ENCODE results near the gene TMSB4X.
"Not testable (repeated sequence)": the region's sequence is repeated elsewhere in the genome, so short reads cannot be mapped to it uniquely, and the experiment has no call there.

The TMSB4X gene

DNA sequence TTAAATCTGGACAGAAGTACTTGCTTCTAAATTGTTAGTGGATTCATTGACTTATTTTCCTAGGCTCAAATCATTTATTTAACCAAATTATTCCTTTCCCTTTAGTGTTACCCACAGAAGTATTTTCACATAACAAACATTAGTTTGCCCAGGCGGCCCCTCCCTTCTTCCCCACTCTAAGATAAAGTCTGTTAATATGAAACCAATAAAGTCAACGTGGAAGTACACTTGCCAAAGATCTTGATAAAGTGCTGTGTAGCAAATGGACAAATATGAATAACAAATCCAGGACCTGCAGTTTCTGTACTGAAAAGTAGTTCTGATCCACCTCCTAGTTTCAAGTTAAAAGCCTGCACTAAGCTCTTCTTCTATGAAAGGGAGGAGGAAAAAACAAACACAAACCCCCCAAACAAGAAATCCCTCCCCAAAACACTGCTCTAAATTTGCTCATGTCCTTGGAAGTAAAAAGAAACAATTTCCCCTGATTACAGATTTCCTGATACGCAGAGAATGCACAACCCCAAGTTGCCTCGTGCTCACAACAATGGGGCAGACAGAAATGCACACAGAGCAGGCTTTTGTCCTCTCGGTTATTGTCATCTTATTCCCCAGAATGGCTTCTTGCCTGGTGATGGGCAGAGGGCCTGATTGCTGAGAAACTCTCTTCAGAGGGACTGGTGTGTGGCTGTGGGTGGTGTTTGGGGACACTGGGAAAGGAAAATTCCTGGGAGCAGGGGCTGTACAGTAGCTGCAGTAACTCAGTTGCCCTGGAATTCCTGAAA is 23.2 kb downstream of the TMSB4X start:
- DNase-seq (ENCODE audit: low spot score): no peak

- DNase-seq (ENCODE audit: low spot score): no peak
These were observed 24.5 kb downstream of the TMSB4X start for GRCh38 chrX:12999422-12999821.

GRCh38 chrX:13000301-13000811 is 25.4 kb downstream of the TMSB4X start:
- no peak for DNase-seq (ENCODE audit: low spot score)

- no peak for DNase-seq (ENCODE audit: low spot score)
These were observed 26.2 kb downstream of the TMSB4X start for GRCh38 chrX:13001097-13001496.

DNA sequence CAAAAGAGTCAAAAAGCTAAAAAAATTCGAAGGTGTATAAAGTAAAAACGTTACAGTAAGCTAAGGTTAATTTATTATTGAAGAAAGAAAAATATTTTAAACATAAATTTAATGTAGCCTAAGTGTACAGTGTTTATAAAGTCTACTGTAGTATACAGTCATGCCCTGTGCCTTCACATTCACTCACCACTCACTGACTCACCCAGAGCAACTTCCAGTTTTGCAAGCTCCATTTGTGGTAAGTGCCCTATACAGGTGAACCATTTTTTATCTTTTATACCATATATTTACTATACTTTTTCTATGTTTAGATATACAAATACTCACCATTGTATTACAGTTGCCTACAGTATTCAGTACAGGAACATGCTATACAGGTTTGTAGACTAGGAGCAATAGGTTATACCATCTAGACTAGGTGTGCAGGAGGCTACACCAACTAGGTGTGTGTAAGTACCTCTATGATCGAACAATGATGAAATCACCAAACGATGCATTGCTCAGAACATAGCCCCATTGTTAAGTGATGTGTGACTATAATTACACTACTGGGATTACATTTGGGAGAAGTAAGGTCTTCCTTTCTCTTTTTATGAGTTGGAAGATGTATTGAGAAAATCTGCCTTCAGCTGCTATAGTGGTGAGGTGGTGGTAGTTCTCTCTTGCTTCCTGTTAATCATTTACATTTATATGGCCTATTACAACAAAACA is 27.2 kb downstream of the TMSB4X start:
- DNase-seq (ENCODE audit: low spot score): no peak

DNA sequence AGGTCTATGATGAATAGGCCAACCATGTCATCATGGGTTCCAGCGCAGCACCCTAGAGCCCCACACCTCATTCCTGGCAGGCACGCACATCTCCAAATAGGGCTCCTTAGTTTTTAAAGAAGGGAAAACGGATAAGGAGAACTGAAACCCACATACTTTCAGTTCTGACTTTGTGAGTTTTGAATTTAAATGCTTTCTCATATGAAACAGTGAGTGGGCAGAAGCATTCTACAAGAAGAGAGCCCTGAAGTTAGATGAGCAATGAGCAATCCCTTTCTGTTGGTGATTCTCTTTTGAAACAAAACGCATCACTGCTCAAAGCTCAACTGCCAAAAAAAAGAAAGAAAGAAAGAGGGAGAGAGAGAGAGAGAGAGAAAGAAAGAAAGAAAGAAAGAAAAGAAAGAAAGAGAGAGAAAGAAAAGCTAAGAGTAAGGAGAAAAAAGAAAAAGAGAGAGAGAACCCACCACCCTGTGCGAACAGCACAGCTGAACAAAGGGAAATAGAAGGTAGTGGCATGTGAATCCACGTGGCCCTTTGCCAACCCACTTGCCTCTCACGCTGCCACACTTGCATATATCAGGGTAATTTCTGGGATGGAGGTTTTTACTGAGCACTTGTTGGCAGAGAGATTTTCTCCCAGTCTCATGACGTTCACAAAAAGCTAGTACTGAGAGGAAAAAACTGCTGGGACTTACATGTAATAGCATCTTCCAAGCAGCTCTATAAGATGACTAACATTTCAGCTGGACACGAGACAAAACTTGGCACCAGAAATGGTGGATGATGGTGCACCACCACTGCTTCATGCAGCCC is 31.0 kb downstream of the TMSB4X start:
- DNase-seq (ENCODE audit: low spot score): no peak

DNA sequence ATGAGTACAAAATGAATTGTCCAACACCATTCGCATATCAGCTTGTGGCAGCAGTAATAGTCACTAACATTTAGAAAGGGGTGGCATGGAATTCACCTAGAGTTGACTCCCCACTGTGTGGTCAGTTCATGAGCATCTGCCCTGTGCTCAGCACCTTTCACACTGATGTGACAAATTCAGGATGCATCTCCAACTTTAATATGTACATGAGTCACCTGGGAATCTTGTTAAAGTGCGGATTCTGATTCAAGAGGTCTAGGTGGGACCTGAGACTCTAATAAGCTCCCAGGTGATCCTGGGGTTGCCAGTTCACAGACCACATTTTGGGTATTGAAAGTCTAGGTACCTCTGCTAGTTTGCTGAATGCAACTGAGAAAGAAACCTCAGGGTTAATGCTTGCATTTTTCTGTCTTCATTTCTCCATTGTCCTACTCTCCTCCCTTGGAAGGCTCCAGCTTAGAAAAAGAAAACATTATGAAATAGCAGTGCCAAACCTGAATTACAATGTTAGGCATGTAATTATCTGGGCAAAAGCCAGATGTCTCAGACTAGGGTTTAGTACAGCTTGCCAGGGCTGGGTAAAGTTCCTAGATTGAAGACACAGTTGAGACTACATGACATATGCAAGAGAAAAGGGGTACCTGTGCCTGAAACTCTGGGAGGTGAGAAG is 32.7 kb downstream of the TMSB4X start:
- DNase-seq (ENCODE audit: low spot score): no peak

- DNase-seq (ENCODE audit: low spot score): no peak
These were observed 33.3 kb downstream of the TMSB4X start for GRCh38 chrX:13008189-13008533.

DNA sequence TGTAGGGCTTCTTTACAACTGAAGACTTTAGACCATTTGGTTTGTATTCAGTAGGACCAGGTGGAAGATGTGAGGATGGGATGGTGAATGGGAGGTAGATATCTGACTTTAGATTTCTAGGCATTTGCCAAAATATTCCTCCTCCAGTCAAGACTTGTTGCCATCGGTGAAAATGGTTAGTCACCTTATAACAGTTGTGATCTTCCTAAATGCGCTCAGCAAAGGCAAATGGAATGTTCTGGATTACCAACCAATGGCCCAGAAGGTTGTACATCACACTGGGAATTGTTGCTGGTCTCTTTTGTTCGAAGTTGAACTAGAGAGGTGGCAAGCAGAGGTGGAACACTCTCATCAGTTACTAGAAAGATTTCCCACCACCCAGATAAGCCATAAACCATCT is 33.9 kb downstream of the TMSB4X start:
- no peak for DNase-seq (ENCODE audit: low spot score)

DNA sequence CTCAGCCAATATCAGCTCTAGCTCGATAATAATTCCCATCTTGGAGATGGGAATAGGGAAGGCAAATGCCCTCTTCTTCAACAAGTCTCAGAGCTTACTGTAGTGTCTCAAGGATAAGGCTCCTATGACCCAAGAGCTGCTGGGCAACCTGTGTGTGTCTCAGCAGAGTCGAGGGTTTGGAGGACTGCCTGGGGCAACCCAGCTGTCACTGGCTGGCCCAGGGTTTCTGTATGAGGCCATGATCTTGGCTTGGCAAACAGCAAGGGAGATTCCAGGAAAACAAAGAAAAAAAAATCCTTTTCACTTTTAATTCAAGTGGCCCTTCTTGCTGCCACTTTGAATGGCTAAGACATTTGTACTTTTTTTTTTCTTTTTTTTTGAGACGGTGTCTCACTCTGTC is 34.4 kb downstream of the TMSB4X start:
- no peak for DNase-seq (ENCODE audit: low spot score)

GRCh38 chrX:13009844-13010243 is 34.9 kb downstream of the TMSB4X start:
- no peak for DNase-seq (ENCODE audit: low spot score)

DNA sequence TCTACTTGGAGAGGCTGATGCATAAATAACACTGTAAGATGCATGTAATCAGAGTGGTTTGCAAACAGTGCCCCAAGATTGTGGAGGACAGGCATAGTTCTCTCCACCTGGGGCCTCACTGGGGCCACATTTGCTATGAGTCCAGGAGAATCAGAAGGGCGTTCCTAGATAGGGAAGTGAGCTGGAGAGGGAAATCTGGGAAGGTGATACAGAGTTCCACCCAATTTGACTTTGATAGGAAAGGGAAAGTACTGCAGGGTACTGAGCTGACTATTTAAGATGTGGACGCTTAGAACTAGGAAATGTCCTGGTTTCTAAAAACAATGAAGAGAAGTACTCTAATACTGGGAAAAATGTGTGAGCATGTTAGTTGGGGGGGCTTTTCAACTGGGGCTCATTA is 35.6 kb downstream of the TMSB4X start:
- no peak for DNase-seq (ENCODE audit: low spot score)

DNA sequence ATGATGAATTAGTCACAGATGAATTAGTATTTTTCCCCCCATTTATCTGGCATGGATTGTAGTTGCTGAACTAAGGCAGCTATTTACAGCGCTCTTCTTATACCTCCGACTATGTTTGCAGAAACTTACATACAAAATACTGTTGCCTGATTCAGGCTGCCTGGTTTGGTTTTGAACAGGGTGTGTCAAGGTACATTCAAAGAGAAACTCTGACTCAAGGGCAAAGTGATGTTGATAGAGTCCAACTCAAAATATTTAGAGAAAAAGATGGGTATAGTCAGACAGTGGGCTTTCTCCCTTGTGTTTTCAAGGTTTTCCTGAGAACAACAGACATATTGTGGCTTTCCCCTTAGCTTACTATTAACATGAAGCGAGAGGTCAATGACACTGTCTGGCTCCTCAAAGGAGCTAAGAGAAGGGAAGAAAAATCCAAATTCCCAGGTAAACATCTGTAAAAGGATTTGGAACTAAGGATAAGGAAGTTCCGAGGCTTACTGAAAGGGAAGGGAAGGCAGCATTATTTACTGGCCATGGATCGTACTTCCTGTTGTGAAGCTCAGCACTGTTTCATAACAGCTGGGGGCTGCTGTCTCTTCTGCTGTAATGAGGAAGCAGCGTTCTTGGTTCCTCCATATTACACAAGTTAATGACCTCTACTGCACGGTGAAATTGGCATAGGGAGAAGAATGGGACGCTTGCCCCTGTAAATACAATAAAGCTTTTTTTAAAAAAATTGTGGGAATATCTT is 38.6 kb downstream of the TMSB4X start:
- DNase-seq (ENCODE audit: low spot score): no peak

DNA sequence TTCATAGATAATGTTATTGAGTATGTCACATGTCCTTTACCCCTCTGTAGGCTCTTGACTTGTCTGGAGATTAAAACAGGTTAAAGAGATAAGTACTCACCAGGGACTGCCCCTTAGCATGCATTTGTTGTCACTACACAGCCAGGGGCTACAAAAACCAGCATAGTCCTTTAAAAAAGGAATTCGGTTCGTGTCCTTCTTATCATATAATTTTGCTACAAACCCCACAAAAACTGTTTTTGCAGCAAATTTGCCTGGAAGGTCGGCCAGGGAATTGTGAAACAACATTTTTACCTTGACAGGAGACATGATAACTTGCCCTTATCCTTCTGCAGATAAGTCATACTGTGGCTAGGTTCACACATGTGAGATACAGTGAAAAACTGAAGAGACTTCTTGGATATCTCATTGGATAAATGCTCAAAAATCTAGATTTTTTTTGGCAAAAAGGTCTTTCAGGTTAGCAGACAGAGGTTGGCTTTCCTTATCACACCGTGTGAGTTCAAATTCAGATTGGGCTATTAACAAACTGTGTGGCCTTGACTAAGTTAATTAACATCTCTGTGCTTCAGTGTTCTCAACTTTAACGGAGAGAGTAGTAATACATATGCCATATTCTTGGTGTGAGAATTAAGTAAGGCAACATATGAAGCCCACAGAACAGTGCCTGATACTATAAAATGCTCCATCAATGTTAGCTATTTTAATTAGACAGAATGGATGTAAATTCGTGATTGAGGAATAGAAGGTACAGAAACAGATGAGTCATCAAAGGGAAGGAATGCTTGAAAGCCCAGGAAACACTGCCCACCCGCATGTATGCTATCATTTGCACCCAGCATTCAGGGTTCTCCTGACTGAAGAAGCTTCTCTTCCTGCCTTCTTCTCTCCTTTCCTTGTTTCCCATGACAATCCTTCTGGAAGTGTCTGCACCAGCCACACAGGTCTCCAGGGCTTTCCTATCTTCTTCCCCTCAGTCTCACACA is 39.5 kb downstream of the TMSB4X start:
- no peak for DNase-seq (ENCODE audit: low spot score)

GRCh38 chrX:13015536-13016236 is 40.8 kb downstream of the TMSB4X start:
- no peak for DNase-seq (ENCODE audit: low spot score)

GRCh38 chrX:13016731-13017130 is 41.8 kb downstream of the TMSB4X start:
- DNase-seq (ENCODE audit: low spot score): not testable (repeated sequence)

GRCh38 chrX:13022926-13023325 is 48.0 kb downstream of the TMSB4X start:
- no peak for DNase-seq (ENCODE audit: low spot score)

GRCh38 chrX:13023567-13023966 is 48.7 kb downstream of the TMSB4X start:
- no peak for DNase-seq (ENCODE audit: low spot score)

GRCh38 chrX:13023979-13024378 is 49.1 kb downstream of the TMSB4X start:
- DNase-seq (ENCODE audit: low spot score): no peak

GRCh38 chrX:13024986-13025385 is 50.1 kb downstream of the TMSB4X start:
- no peak for DNase-seq (ENCODE audit: low spot score)

All from ecto neural progenitor cell (in vitro differentiated cells).